Right kidney (tissue), 1 donor: ENCODE data around the gene PODN.

Experiments used
- DNase-seq: peaks from one replicate; pipeline ENCODE4 v3.0.0-alpha.2; 2016

Gene PODN

GRCh38 chr1:53051676-53052075 is 10.3 kb upstream of the PODN start:
- DNase-seq = no peak

- no peak for DNase-seq
These were observed 4.9 kb upstream of the PODN start for GRCh38 chr1:53057127-53057526.

DNA sequence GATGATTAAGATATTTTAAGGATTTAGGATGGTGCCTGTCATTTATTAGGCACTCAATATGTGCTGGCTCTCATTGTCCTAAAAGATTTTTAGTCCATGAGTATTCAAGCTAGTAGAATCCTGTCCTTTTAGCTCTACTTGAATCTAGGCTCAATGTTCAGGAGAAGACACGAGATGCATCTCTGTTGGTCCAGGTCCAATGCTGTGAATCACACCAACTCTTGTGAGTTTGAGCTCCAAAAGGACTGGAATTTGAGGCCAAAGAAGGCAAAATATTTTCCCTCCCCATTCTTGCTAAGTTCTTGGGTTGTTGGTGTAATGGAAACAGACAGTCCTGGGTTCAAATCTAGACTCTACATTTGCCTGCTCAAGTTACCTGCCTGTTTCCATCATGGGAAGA is 1.4 kb upstream of the PODN start:
- DNase-seq = no peak

GRCh38 chr1:53061123-53061858 is 722 bp upstream of the PODN start:
- DNase-seq = peak; percentile 30

DNA sequence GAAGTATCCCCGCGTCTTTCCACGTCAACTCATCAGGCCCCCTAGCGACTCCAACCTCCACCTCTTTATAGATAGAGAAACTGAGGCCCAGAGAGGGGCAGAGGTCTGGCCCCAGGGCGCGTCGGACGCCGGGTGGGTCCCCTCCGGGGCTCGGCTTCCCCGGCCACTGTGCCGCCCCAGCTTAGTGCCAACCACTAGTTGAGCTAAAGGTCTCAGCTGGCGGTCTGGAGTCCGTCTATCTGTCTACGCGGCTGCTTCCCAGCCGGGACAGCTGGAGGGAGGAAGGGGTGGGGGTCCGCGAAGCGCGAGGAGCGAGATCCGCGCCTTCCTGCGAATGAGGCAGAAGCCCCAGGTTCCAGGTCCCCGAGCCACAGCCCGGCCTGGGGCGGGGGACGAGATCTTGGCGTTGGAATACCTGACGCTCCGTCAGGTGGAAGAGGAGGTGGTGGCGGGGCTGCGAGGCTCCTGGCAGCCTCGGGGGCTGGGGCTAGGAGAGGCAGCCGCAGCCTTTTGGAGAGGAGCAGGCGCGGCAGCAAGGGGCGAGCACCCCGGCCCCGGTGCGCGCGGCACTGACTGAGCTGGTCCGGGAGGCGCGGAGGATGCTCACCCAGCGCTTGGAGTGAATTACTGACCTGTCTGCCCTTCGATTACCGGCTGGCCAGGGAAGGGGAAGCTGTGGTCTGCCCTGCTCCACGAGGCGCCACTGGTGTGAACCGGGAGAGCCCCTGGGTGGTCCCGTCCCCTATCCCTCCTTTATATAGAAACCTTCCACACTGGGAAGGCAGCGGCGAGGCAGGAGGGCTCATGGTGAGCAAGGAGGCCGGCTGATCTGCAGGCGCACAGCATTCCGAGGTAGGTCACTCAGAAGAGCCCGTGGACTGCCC is 937 bp downstream of the PODN start:
- peak; percentile 56 for DNase-seq

- DNase-seq = peak; percentile 10
These were observed 1.9 kb downstream of the PODN start for GRCh38 chr1:53063744-53064515.

- no peak for DNase-seq
These were observed 3.4 kb downstream of the PODN start for GRCh38 chr1:53065391-53065790.

GRCh38 chr1:53066488-53066887 is 4.5 kb downstream of the PODN start:
- no peak for DNase-seq

DNA sequence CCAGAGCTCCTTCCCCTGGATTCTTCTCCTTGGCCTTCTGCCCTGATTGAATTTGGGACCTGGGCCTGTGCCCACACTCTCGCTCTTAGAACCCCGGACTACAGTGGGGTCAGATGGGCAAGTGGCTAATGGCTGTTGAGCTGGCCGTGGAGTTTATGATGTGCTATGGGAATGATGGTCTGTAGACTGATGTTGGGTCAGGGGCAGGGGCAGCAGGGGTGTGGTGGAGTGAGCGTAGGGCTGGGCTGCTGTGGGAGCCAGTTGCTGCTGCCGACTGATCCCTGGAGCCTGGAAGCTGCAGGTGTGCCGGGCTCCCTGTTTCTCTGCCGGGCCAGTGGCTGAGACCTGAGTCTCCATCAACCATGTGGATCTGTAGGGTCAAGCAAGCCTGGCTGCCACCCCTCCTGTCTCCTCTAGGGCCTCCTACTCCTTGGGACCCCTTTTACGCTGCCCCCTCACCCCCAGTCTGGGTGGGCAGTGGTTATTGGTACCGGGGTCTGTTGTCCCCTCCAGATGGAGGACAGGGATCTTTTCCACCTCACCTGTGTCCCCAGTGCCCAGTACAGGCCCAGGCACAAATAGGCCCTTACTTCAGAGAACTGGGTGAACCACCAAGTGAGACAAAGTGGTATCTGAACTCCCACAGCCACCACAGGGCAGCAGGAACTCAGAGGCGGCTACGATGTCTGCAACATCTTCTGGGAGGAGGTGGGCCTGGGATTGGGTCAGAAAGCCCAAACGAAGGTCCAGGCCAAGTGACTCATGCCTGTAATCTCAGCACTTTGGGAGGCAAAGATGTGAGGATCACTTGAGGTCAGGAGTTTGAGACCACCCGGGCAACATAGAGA is 5.1 kb downstream of the PODN start:
- DNase-seq = no peak

DNA sequence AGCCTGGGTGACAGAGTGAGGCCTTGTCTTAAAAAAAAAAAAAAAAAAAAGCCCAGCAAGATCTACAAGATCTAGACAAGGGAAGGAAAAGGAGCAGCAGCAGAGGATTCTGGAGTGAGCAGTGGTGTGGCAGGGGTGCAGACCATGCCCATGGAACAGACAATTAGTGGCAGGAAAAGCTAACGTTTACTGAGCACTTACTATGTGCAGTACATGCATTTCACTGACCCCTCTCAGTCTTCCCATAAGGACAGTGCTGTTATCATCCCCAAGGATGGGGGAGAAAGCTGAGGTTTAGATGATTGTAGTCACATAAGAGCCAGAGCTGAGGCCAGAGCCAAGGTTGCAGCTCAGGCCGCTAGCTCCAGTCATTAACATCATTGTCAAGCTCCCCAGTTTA is 5.9 kb downstream of the PODN start:
- DNase-seq = no peak

GRCh38 chr1:53068314-53069099 is 6.5 kb downstream of the PODN start:
- no peak for DNase-seq

- no peak for DNase-seq
These were observed 7.3 kb downstream of the PODN start for GRCh38 chr1:53069265-53069662.

DNA sequence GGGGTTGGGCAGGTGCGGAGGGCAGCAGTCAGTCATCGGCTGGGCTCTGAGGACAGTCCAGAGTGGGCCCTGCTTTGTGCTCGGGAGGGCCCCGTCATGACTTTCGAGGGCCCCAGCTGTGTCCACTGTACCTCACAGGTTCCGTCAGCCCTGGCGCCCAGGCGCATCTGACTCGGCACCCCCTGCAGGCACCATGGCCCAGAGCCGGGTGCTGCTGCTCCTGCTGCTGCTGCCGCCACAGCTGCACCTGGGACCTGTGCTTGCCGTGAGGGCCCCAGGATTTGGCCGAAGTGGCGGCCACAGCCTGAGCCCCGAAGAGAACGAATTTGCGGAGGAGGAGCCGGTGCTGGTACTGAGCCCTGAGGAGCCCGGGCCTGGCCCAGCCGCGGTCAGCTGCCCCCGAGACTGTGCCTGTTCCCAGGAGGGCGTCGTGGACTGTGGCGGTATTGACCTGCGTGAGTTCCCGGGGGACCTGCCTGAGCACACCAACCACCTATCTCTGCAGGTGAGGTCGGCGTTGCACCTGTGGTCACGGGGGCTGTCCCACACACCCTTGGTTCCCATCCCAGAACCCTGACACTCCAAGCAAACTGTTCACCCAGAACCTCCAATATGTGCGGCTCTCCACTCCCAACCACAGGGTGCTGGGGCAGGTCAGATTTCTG is 7.8 kb downstream of the PODN start:
- DNase-seq = no peak

GRCh38 chr1:53070621-53071020 is 8.6 kb downstream of the PODN start:
- DNase-seq = no peak

DNA sequence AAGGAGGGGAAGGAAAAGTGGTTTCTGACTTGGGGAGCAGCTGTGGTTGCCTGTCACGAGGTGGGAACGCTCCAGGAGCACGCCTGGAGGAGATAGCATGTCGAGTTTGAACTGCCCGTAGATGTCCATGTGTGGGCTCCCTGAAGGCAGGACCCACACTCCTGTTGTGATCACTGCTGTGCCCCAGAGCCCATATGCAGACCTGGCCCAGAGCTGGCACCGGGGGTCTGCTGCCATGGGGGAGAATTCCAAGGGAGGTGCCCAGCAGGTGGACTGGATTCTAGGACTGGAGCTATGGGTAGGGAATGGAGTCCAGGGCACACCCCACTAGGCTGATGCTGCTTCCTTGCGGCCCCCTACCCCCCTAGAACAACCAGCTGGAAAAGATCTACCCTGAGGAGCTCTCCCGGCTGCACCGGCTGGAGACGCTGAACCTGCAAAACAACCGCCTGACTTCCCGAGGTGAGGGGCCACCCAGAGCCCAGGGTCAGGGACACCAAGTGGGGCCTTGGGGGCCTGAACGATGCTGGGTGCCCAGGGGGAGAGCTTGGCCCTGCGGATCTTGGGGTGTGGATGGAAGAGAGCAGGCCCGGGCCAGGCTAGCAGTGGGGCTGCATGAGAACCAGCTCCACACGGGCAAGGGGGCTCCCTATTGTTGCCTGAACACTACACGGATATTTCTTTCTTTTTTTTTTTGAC is 9.3 kb downstream of the PODN start:
- no peak for DNase-seq

DNA sequence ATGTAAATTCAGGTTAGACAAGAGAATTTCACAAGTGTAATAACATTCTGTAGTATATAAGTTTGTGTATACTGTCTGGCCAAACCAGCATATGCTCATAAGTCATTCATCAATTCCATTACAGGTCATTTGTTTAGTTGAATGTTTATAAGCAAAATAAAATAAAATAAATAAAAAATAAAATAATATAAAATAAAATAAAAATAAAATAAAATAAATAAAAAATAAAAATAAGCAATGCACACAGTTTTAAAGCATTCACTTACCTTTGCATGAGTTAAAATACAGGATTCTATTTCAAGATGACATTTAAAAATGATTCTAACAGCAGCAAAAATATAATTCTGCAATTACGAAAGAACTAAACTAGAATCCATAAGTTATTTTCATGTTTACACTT is 9.9 kb downstream of the PODN start:
- DNase-seq = no peak

GRCh38 chr1:53073287-53073686 is 11.3 kb downstream of the PODN start:
- DNase-seq = no peak

- no peak for DNase-seq
These were observed 11.9 kb downstream of the PODN start for GRCh38 chr1:53073868-53074311.

GRCh38 chr1:53074313-53075154 is 12.5 kb downstream of the PODN start:
- no peak for DNase-seq
